Measurements from ENCODE around the gene C10orf67.
"Not testable (repeated sequence)": the region's sequence is repeated elsewhere in the genome, so short reads cannot be mapped to it uniquely, and the experiment has no call there.

The C10orf67 gene

DNA sequence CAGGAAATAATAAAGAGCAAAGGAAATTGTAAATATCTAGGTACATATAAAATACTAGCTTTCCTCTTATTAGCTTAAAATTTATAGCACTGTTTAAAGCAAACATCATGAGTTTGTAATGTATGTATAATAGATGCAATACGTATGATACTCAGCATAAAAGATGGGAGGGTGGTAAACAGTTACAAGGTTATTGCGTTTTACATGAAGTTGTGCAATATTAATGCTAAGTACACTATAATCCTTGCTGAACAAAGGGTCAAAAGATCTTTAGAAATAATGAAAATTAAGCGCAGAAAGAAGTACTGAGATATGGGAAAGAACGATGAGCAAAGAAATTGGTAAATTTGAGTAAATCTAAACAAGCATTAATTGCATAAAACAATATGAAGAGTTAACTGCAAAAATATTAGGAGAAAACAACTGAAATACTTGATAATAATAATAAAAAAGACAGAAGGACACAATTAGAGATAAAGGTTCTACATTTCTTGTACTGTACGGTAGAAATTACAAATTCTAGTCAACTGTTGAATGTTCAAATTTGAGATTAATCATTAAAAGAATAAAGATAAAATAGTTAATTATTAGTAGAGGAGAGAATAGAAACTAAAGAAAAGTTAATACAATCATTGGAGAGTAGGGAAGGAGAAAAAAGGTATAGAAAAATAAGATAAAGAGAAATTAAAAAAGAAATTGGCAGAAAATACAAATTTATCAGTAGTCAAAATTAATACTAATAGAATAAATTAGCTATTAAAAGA, 17.9 kb downstream of the C10orf67 start:
- DNase-seq (ENCODE audit: low read depth, low spot score): no peak

DNA sequence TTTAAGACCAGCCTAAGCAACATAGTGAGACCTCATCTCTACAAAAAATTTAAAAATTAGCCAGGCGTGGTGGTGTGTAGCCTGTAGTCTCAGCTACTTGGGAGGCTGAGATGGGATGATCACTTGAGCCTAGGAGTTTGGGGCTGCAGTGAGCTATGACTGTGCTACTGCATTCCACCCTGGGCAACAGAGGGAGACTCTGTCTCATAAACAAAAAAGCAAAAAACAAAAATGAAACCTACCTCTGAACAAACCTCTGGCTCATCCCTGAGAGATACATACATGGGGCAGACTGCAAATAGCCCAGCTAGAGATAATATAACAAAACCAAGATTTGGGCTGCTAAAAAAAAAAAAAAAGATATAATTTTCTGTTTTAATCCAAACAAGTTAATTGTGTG, 19.5 kb downstream of the C10orf67 start:
- no peak for DNase-seq (ENCODE audit: low read depth, low spot score)

DNA sequence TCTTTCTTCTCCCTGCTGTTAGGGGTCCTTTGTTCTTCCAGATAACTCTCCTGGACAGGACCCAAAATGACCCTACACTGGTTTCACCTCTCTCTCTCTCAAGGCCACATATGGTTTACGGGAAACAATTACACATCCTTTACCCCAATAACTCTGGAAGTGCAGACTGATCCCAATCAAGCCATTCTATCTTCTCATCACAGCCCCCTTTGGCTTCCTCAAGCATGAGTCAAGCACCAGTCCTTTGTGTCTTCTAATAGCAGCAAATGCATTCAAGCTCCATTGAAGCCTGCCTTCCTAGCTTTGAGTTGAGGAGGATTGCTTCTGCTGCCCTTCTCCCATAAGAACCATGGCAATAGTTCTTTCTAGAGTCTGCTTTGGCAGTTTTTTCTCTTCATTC, 20.2 kb downstream of the C10orf67 start:
- no peak for DNase-seq (ENCODE audit: low read depth, low spot score)

DNA sequence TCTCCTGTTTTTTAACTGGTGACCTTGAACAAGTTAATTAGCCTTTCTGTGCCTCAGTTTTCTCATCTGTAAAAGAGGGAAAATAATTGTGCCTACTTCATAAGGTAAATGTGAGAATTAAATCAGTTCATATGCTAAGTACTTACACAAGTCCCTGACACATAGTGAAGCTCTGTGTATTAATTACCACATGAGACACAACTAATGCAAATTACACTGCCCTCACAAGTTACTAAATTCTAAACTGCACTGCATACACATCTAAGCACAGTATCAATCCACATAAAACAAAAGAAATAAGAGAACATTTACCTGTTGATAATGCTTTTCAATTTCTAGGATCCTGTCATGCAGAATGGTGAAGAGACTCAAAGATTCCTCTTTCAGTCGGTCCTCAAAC, 22.5 kb downstream of the C10orf67 start:
- no peak for DNase-seq (ENCODE audit: low read depth, low spot score)

DNA sequence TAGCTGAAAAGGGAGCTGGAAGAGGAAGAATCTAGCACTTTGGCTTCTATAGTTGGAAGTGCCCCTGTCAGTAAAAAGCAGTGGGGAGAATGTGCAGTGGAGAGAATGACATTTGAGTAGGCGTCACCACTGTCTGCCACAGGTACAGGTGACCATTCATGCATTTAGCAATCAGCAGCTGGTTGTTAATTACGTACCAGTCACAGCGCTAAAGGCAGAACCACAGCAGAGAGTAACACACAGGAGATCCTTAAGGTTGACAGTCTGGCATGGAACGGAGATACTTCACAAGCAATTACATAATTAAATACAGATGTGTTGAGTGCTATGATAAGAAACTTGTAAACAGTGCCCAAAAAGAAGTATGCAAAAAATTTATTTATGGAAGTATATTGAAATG, 24.8 kb downstream of the C10orf67 start:
- DNase-seq (ENCODE audit: low read depth, low spot score): no peak

DNA sequence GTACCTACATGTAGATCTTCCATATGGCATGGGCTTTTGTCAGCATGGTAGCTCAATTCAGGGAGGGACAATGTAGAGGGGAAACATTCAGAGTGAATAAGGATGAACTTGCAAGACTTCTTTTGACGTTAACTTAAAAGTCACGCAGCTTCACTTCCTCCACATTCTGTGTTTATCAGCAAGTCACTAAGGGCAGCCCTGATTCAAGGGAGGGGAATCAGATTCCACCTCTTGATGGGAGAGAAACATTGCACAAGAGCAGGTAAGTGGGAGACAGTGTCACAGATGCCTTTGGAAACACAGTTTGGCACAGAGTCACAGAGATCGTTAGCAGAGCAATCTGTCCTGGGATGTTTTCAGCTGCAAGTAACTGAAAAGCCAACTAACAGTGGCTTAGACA, 26.2 kb downstream of the C10orf67 start:
- no peak for DNase-seq (ENCODE audit: low read depth, low spot score)

DNA sequence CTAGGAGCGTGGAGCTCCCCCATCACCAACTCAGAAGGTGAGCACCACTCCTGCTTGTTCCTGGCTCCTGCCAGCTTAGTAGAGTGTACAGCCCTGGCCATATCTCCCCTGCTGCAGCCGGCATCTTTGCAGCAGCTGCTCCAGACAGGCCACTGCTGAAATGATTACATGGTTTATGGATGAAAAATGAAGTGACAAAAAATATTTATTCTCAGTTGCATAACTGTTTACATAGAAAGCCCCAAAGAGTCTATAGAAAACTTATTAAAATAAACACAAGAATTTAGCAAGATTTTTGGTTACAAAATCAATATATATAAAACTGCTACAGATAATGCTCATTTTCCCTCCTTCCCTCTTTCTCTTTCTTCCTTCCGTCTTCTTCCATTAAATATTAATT, 27.2 kb downstream of the C10orf67 start:
- no peak for DNase-seq (ENCODE audit: low read depth, low spot score)

DNA sequence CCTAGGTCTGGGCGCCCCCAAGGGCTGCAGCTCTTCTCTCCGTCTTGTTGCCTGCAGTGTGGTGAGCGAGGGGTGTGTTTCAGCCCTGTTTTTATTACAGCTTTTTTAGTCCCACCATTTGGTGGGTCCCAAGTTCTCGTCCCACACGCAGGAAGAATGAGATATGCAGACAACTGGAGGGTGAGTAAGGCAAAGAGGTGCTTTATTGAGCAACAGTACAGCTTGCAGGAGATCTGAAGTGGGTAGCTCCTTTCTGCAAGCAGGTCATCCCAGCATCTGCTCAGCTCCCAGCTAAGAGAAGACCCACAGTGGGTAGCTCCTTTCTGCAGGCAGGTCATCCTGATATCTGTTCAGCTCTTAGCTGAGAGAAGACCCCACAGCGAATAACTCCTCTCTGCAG, 28.2 kb downstream of the C10orf67 start:
- no peak for DNase-seq (ENCODE audit: low read depth, low spot score)

DNA sequence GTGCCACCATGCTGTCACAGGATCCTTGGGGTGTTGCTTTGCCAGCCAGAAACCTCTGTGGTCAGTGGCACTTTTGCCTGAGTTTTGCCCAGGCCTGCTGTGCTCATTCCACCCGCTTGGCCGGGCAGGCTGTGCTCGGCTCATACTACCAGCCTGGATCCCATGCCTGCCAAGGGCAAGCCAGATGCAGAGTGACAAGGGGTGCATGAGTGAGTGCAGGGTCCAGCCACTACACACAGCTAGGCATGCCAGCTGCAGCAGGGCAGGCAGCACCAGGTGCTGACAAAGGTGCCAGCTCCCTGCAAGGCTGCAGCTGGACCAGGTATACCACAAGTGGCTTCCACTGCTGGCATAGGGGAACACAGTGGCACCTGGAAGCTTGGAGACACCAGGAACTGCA, 28.6 kb downstream of the C10orf67 start:
- no peak for DNase-seq (ENCODE audit: low read depth, low spot score)

DNA sequence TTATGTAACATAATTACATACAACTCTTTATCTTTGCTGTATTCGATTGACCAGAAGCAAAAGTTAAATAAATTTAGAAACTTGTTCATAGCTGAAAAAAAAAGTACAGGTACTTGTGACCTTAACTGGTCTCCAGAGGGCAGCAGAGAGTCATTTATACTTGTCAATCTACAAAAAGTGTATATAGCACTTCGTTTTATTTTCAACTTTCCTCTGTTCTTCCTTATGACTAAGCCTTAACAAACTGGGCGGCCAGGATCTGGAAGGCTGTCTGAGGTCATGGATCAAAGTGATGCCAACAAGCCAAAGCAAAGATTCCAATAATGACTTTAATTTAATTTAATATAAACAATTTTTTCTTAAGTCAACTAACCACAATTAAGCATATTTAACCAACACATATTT, 29.8 kb downstream of the C10orf67 start:
- DNase-seq (ENCODE audit: low read depth, low spot score): peak; percentile 58

DNA sequence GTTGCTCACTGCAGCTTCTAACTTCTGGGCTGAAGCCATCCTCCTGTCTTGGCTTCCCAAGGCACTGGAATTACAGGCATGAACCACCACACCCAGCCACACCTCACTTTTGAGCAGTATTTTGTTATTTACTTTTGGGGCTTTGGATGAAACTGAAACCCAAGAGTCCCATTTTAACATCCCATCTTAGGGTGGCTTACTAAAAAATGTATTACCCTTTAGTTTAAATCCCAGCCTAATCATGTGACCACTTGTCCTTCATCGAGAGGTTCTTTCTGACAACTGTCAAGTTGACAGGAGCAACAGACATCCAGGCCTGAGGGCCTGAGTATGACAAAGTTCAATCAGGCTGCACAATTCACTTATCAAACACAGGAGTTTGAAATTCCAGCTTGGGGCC, 33.6 kb downstream of the C10orf67 start:
- no peak for DNase-seq (ENCODE audit: low read depth, low spot score)

DNA sequence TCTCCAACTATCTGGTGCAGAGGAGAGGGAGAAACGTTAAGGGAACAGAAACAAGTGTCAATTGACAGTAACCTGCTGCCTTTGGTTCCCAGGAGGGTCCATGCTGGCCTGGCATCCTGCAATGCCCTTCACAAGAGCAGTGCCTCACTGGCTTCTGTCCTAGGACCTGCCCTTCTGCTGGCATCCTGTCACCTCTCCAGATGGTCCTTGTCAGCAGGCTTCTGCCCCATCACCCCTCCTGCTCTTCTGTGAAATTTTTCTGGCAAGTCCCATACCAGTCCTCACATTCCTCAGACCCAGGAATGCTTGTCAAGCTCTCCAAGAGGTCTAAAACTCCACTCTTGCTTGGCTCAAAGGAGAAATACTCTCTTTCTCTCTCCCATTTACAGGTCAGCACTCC, 34.2 kb downstream of the C10orf67 start:
- no peak for DNase-seq (ENCODE audit: low read depth, low spot score)

DNA sequence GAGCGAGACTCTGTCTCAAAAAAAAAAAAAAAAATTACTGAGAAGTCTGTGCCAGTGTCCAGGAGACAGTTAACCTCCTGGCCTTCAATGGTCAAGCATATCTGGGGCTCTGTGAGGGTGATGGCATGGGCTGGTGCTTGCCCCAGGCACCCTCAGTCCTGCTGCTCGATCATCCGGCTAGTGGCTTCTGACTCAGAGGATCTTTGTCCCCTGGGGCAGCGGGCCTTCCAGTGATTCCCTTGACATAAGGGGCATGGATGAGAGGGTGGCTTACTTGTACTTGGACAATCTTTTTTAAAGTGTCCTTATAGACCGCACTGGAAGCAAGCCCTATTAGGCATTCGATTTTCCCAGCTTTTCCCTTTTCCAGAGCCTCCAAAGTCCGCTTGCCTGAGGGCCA, 44.6 kb downstream of the C10orf67 start:
- DNase-seq (ENCODE audit: low read depth, low spot score): not testable (repeated sequence)

DNA sequence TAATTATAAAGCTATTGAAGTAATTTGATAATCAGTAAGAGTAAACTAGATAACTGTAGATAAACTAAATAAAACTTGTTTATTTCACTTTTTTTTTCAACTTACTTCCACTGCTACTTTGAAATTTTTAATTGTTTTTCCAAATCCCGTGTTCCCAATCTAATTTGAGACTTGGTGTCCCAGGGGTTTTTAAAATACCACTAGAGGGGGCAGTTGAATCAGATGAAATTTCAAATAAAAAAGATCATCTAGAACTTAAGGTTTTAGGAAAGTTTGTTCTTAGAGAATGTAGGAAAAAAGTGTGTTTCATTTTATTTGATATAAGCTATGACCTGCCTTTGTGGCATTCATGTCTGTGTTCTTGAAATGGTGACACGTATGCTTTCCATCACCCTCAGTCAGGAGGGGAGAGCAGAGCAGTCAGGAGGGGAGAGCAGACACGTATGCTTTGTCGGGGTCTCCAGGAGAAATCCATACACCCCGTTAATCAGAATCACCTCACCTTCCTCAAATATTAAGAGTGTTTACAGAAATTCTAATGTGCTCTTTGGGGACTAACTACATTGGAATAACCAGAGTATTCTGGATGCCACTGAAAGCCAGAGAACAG, 49.9 kb downstream of the C10orf67 start:
- no peak for DNase-seq (ENCODE audit: low read depth, low spot score)

DNA sequence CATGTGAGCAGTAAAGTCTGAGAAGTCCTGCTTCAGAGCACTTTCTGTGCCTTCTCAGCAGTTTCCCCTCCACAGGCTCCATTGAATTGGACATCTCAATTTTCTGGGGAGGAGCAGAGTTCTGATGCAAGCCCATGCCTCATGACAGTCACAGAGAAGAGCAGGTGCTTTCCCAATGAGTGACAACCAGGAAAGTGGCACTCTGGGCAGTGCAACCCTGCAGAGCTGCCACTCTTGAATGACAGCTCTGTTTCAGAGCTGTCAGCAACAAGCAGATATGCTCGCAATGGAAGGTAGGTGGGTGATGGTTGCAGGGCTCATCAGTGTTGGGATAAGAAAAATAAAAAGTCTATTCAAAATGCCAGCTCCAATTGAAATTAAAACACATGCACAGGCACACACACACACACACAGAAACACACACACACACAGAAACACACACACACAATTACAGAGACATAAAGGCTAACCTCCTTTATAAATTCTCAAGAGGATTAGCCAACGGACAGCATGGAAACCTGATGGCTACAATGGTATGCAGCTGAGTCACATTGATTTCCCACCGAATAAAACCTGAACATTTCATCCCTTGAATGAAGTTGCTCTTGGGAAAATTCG, 50.5 kb downstream of the C10orf67 start:
- no peak for DNase-seq (ENCODE audit: low read depth, low spot score)

DNA sequence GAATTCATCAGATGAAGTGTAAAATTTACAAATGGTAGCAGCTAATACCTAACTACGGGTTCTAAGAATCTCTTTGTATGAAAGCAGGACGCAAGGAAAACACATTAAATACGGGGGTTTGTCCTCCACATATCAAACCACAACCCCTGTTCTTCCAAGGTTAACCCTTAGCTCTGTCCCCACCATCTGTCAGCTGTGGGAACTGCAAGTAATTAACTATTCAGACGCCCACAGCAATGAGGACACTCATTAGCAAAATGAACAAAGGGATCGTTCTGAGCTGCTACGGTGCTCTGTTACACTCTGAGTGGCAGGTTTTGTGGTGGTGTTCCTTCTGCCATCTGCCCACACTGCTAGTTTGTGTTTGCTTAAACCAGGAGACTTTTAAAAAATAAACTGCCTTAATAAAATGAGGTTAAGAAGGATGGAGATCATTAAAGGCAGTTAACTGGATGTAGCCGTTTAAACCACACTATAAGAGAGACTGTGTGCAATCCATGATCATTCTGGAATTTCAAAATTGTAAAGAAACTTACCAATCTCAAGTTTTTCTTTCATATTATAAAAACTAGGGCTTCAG, 51.4 kb downstream of the C10orf67 start:
- no peak for DNase-seq (ENCODE audit: low read depth, low spot score)

DNA sequence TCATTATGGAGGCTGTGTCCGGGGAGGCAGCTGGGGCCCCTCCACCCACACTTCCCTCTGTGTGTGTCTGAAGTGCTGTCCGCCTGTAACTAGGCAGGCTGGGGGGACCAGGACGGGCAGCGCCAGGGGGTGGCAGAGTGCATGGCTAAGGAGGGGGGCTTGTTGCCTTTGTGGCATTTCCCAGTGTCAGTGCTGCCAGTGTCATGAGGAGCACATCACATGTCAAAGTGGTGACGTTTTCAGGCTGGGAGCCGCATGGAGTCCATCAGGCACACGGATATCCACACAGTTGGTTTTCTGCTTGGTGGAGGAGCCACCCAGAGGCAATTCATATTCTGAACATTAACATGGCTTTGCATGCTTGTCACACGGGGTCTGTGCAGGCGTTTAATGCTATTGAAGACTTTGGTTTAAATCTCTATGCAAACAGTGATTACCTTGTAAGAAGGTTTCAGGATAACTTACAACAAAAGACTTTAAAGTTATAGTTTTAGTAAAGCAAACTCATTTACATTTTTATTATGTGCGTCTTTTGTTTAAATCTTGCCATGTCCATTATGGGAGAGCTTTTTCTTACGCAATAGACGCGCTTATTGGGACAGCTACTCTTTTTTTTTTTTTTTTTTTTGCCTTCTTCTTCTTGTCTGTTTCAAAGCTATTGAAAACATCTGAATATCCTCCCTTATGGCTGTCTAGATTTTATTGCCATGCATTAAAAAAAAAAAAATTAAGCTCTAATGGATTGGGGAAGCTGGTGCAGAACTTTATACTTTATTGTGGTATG, 52.9 kb downstream of the C10orf67 start:
- DNase-seq (ENCODE audit: low read depth, low spot score): no peak

DNA sequence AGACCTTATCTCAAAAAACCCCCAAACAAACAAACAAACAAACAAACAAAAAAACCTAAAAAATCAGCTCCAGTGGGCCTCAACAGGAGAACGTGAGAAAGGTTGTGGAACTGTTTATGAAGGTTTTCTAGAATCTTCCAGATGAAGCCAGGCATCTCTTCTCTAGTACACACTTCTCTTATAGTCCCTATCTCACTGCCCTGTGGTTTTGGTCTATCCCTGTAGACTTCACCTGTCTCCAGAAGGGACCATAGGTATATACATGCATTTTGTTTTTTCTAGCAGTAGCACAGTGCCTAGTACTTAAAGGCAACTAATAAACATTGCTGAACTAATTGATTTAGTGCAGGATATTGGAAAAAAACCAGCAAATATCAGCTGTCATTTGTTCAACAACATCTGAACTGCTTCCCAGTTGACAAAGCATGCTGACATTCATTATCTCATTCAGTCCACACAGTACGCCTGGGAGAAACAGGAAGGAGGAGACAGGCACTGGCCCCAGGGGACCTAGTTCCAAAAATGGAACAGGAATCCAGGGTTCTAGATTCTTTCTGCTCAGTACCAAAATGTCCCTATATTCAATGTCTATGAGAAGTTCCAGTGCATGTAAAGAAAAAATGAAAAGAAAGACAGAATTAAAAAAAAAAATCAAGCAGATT, 59.8 kb downstream of the C10orf67 start:
- DNase-seq (ENCODE audit: low read depth, low spot score): no peak

DNA sequence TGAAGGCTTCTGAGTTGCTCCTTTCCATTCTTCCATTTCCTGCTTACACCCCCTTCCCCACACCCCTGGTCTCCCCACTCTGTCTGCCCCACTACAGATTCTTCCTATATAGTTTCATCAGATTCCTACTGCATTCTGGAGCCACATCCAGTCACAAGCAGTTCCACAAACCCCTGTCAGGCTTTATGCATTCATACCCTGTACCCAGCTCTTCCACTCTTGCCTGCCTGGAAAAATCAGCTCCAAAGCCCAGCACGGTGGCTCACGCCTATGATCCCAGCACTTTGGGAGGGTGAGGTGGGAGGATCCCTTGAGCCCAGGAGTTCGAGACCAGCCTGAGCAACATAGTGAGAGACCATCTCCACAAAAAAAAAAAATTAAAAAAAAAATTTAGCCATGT, 60.4 kb downstream of the C10orf67 start:
- DNase-seq (ENCODE audit: low read depth, low spot score): no peak

DNA sequence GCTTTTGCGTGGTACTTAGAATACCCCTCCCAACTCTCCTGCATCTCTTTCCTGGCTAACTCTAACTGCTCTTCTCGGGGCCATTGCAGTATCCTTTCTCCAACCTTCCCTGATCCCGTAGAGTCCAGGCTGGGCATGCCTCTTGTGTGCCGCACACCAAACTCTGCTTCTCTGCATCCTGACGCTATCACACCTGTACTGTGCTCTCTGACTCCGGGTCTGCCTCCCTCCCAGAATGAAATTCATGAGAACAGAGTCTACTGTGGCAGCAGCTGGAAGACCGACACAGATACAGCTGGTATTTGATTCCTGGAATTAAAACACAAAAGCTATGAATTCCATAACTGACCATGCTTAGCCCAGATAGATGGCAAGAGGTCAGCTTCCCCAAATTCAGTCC, 60.9 kb downstream of the C10orf67 start:
- no peak for DNase-seq (ENCODE audit: low read depth, low spot score)

DNA sequence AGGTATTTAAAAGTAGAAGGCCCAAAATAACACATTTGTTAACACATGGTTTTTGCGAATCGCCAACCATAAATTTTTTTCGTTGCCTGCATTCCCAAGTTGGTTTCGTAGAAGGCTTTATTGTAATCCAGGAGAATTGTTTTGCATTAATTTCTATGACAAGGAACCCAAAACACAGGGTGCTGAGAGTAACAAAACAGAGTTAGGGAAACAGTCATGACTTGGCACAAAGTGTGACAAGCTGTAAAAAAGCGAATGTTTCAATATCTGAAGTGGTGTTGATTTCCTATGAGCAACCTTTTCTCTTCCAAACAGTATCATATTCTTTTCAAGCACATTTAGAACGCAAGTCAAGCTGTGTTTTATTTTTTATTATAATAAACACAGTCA, 63.6 kb downstream of the C10orf67 start:
- DNase-seq (ENCODE audit: low read depth, low spot score): no peak

Measured in smooth muscle cell of the brain vasculature (primary cell).